SKM-1 treated with dmso at 0.1 percent for 144 hours (cell line): Measurements from ENCODE around the gene DCDC2.
"Not testable (repeated sequence)": the region's sequence is repeated elsewhere in the genome, so short reads cannot be mapped to it uniquely, and the experiment has no call there.

Experiments
- DNase-seq: peaks from one replicate; lab custom pipeline; 2025; ENCODE audit not compliant: unreplicated experiment; lab: John Stamatoyannopoulos, UW

Gene DCDC2

DNA sequence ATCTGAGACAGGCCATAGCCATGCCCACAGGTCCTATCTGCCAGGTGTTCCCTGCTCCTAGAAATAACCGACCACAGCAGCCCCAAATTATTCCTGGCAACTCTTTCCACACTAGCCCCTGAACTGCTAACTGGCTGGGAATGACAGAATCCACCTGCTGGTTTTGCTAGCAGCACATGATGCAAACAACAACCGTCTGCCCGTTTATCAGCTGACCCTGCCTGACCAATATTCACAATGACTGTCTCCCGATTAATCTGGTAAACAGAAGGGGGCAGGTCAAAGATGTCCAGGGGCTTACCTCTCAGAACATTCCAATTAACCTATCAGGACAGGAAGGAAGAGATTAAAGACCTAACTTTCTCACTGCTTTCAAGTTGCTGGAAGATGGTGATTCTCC, 130.3 kb downstream of the DCDC2 start:
- no peak for DNase-seq

DNA sequence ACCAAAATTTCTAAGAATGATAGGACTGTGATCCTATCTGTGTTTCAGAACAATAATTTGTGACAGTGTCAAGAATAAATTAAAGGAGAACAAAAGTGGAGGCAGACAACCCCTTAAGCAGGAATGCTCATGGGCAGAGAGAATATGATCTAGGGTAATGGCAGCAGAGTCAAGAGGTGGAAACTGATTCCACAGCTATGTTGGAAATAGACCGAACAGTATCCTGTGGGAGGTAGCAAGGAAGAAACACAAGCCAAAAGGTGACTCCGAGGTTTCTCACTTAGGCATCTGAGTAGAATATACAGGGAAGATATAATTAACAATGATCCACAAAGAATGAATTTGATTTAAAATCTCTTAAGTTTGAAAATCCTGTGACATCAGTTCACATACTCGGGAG, 131.3 kb downstream of the DCDC2 start:
- no peak for DNase-seq

DNA sequence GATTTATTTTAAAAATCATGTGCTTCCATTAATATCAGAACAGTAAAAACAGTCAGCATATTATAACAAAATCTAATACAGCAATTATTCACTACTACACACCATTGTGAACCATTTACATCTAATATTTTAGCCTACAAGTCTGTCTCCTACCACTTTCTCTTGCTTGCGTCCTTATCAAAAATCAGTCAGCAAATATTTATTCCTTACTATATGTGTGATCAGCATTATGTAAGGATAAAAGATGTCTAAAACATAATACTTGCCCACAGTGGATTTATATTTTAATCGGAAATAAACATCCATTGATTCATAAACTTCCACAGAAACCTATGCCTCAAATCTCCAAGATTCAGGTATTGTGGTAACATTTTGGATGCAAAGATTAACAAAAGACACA, 132.0 kb downstream of the DCDC2 start:
- no peak for DNase-seq

DNA sequence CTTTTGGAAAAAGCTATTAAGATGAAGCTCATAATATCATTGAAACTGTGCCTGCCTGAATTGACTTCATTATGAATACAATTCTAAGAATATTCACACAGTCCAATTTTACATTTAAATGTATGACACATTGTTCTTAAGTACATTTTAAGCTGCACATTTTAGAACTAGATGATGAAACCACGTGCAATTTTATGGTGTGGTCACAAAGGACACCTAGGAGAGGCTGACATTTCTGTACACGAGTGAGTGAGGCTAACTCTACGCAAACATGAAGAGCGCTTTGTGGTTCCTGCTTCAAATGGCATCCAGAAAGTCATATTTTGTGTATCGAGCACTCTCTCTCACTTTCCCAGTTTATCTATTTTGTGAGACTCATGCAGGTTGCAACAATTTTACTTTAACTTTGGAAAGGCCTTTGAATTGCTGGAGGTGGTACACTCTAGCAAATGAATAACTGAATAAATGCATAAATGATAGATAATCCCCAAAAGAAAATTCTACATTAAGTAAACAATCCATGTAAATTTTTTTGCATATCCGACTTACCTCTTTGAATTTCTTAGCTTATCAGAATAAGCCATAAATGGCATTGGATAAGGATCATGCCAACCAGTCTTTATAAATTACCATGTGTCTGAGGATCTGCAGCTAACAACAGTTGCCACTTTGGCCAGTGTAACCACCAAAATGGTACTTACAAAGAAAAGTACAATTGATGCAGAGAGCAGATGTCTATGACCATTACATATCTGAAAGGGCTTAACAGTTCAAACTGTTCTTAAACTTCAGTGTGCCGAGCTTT, 134.5 kb downstream of the DCDC2 start:
- no peak for DNase-seq

DNA sequence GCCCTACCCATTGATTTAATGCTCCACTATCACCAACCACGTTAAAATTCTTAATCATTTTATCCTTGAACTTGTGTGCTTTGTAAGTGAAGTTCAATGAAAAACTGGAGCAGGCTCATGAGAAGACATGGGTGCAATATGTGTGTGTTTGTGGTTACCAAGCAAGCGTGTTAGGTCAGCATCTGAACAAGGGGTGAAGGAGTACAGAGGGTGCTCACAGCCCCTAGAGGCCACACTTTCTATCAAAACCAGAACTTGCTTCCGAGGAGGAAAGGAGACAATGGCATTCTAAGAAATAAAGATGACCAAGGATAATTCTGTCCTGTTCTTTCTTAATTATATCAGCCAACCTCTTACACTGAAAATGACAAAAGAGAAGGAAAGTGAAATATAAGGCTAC, 138.2 kb downstream of the DCDC2 start:
- DNase-seq = no peak

DNA sequence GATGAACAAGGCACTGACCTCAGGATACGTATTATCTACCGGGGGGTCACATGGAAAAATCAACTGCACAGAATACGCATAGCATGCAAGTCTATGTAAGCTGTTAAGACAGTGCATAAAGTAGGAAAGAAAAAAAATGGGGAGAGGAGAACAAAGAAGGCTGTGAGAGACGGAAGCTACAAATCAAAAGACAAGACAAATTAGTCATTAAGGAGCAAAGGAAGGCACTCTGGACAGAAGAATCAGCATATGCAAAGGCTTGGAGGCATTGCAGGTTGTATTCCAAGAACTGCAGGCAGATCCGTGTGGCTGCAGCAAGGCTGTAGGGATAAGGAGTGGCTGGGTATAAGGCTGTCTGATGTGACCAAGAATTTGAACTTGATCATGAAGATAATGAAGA, 142.9 kb downstream of the DCDC2 start:
- DNase-seq = no peak

DNA sequence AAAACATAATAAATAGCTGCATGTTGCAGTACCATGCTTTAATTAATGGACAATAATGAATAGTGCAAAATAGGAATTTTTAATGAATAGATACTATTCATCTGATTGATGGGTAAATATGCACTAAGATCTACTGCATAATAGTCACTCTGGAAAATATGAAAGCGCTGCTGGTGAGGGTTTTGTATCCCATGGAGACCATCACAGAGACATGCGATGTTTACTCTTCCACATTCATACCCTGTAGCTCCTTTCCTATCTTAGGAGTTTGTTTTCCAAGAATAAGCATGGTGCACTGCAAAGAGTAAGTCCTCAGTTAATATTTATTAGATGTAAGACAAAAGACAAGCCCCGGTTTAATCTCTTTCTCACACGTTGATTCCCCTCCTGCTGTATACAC, 150.4 kb downstream of the DCDC2 start:
- no peak for DNase-seq

DNA sequence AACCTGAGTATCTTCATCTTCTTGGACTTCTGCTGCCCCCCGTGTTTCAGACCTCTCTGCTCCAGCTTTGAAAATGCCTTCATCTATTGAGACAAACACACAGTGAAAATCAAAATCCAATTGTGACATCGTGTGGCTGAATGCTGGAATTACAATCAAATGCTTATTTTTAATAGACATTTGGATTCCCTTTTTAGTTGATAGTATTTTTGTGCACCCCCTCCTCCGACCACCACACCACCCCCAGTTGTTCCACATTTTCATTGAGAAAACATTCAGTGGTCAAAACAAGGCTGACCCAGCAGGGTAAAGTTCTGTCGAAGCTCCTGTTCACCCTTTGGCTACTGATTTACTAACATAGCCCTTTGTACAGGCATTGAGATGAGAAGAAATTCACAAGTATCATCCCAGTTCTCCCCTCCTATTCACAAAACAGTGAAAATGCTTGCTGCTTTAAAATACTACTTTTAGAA, 152.8 kb downstream of the DCDC2 start:
- DNase-seq = peak; percentile 12

DNA sequence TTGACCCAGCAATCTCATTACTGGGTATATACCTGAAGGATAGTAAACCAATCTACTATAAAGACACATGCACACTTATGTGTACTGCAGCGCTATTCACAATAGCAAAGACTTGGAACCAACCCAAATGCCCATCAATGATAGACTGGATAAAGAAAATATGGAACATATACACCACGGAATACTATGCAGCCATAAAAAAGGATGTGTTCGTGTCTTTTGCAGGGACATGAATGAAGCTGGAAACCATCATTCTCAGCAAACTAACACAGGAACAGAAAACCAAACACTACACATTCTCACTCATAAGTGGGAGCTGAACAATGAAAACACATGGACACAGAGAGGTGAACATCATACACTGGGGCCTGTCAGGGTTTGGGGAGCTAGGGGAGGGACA, 153.7 kb downstream of the DCDC2 start:
- not testable (repeated sequence) for DNase-seq

DNA sequence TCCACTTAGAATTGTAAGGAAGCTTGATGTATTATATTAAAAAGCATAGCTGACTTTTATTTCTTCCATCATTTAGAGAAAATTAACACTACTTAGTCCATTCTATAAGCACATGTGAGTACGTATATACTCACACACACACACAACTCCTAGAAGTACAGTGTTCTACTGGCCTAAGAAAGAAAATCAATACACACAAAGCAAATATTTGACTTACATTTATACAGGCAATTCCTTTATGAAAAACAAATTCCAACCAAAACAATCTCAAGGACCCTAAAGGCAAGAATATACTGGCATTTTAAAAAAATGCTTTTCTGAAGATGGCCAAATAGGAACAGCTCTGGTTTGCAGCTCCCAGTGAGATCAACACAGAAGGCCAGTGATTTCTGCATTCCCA, 160.0 kb downstream of the DCDC2 start:
- no peak for DNase-seq

DNA sequence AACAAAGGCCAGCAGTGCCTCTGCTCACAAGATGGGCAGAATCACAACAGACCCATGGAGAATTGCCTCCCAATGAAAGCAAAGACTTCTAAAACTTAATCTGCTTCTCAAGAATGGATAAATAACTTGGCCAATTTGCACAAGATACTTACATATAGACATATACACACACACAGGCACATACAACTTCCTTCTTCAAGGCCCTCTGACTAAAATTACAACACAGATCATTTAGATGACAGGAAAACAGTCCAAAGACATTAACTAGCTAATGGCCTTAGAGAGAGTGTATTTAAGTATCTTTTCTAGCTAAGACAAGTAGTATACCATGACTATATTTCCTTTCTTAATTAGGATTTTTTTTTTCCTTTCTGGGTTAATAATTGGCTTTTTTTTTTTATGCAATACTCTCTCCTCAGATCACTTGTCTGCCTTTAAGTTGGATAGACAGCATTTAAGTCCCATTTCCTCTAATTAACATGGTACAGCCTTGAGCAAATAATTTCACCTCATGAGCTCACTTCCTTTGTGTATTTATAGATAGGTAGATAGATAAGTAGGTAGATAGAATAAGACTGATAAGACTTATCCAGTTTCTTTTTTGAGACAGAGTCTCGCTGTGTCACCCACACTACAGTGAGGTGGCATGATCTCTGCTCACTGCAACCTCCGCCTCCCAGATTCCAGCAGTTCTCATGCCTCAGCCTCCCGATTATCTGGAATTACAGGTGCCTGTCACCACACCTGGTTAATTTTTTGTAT, 161.8 kb downstream of the DCDC2 start:
- no peak for DNase-seq

DNA sequence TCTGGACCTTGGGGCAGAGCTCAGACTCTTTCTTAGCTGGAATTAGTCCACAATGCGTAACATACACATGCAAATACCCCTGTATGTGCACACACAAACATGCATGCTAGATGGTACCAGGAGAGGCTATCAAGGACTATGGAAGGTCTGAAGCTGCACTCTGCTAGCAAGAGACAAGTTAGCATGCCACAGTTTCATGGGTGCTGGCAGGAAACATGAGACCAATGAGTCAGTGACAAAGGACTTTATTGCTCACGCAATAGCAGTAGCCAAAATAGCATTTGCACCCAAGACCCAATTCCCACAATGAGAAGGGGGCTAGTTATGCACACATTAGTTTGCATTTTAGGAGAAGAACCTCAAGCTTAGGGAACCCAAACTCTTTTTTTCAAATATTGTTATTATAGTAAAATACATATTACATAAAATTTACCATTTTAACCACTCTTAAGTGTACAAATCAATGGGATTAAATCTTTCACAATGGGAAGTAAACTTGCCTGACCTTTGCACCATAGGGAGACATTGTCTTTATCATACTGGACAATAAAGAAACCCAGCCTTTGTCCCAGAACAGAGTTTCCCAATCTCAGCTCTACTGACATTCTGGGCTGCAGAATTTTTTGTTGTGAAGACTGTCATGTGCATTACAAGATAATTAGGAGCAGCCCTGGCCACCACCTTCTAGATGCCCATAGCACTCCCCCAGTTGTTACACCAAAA, 162.7 kb downstream of the DCDC2 start:
- DNase-seq = no peak

DNA sequence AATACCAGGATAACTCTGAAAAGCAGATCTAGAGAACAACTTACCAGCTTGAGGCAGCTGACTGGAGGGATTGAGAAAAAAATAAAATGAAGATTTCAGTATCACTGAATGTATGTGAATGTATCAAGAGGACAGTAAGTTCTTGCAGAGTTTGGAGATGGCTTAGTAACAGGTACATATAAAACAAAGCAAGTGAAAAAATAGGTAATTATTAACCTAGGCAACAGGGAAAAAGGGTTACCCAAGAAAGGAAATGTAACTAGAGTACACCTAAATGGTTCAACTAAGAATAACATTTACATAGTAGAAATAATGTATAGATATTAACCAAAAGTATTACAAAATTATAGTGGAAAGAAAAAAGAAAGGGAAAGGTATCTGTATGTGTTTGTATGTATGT, 164.5 kb downstream of the DCDC2 start:
- no peak for DNase-seq

DNA sequence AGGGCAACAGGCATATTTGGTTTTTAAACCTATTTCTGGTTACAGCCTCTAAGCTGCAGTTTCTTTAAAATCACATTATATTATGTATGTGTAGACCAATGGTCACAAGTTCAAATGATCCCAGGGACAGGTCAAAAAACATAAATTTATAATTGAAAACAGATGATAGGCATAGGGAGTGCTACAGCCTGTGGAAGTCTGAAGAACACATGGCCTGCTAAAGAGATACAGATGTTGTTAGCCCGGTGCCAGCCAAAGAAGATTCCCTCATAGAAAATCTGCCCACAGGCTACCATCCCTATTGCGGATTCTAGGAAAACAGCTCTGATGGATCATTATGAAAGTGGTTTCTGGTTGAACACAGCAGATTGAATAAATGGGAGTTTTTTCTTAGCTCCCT, 166.5 kb downstream of the DCDC2 start:
- DNase-seq = no peak

DNA sequence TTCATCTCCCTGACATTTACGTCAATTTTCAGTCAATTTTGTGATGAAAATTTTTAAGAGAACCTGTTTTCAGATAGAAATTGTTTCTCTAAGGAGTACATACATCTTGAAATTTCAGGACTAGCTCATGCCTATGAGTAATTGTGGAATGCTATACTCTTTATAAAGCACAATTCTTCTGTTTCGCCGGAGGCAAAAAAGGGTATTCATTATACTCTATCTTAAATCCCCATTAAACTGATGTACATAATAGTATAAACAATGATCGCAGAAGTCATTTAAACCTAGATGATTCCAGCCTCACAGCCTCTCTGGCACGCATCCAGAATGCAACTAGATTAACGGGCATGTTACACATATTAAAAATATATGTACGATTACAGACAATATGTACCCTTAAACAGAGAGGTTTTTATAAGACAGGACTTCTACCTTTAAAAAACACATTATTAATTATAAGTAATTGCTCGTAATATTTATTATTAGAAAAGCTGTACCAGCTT, 169.2 kb downstream of the DCDC2 start:
- DNase-seq = no peak

DNA sequence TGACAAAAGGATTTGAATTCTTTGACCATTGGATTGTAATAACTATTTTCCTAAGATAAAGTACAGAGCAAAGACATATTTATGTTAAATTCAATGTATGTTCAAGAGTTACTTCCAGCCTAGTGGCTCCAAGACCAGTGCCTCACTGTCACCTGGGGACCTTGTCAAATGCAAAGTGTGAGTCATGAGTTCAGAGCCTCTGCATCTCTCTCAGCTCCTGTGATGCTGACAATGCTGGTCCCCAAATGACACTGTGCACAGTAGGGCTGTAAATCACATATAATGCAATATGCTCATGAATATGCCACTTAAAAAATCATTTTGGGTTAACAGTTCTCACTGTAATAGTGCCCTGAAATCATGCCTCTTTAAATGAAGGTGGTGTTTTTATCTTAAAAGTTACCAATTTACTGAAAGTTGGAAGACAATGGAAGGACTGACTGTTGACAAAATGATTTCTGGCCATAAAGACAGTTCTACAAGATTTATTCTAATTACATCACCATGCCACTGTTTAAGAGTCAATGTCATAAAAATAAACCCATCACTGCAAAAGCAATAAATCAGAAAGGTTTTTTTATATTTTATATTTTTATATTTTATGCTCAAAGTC, 169.8 kb downstream of the DCDC2 start:
- no peak for DNase-seq

DNA sequence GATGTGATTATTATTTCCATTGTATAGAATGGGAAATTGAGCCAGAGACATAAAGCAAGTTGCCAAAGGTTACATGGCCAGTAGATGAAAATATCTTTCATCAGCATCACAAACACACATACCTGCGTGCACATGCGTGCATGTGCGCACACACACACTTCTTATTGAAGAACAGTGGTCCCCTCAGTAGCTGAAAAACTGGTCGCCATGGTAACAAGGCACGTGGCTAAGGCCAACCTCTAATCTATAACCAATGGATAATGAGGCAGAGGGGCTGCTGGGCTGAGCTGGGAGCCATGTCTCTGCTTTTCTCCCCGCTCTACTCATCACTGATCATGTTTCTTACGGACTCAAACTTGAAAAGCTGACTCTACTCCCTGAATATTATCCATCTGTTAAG, 171.5 kb downstream of the DCDC2 start:
- no peak for DNase-seq

DNA sequence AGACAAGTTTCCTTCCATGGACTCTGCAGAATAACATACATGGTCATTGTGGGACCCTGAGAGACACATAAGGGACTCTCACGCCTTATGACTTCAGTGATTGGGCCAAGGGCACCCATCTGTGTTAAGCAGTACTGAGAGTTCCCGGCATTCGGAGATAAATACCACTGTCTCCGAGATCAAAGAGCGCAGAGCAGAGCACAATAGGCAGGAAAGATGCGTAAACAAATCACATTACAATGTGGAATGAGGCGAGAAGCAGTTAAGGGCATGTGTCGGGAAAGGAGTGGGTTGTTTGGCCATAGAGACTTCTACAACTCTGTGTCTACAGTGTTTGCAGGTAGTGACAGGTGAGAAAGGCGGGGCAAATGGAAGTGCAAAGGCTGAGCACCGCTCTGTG, 174.3 kb downstream of the DCDC2 start:
- no peak for DNase-seq

DNA sequence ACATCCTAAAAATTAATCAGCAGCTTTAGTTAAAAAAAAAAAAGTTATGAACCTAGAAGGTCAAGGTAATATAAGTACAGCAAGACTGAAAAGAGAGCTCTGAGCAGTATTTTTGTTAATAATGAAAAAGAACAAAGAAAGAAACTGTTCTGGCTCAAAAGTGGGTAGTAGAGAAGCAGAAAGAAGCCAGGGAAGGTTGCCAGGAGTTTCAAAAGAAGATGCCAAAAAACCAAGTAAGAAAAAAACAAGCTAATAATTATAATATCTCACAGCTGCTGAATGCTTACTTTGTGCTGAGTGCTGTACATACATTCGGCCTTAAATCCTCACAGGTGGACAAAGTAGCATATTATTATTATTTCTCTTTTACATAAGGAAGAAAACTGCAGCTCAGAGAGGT, 200.0 kb downstream of the DCDC2 start:
- DNase-seq = no peak

DNA sequence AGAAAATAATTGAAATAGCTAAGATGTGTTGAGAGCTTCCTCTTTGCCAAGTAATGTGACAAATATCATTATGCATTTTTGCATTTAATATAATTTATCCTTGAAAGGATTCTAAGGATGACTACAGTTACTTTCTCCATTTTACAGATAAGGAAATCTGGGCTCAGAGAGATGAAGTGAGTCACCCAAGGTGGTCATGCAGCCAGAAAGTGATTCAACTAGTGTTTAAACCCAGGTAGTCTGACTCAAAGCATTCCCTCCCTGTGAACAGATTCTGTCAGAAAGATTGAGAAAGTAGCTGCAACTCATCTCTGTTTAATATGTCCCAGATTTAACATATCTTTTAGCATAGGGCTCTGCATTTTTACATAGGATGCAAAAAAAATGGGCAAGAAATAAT, 203.7 kb downstream of the DCDC2 start:
- DNase-seq = no peak

DNA sequence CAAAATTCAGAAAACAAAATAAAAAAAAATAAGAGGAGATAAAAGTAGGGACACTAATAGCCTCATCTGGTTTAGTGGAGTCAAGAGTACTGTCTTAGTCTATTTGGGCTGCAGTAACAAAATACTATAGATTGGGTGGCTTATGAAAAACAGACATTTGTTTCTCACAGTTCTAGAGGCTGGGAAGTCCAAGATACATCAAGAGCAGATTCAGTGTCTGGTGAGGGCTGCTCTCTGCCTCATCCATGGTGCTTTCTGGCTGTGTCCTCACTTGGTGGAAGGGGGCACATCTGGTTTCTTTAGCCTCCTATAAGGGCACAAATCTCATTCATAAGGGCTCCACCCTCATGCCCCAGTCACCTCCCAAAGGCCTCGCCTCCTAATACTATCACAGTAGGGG, 205.8 kb downstream of the DCDC2 start:
- DNase-seq = no peak
